Trophoblast cell (in vitro differentiated cells and primary cell): Measurements from ENCODE around the gene PCNX1.

Experiments
- DNase-seq, 2 donors: peaks; one replicate each; pipeline ENCODE4 v3.0.0-alpha.2; 2016
- H2AFZ ChIP-seq: 2 replicates; pipeline ENCODE4 v1.6.1; 2013; ENCODE audit warnings: low read length, moderate library complexity, mild to moderate bottlenecking; ENCODE audit not compliant: insufficient read depth, poor library complexity
- H2AK5ac ChIP-seq: 2 replicates; pipeline ENCODE4 v1.6.1; 2013; ENCODE audit warnings: mild to moderate bottlenecking, low read length
- H2BK120ac ChIP-seq: 2 replicates; pipeline ENCODE4 v1.6.1; 2013; ENCODE audit warnings: low read length, mild to moderate bottlenecking, moderate library complexity; ENCODE audit not compliant: insufficient read depth, poor library complexity
- H2BK12ac ChIP-seq: 2 replicates; pipeline ENCODE4 v1.6.1; 2013; ENCODE audit warnings: mild to moderate bottlenecking, low read length, moderate library complexity
- H2BK5ac ChIP-seq: 2 replicates; pipeline ENCODE4 v1.6.1; 2013; ENCODE audit warnings: low read length, low read depth, moderate library complexity, mild to moderate bottlenecking; ENCODE audit not compliant: poor library complexity
- H3K14ac ChIP-seq: 2 replicates; pipeline ENCODE4 v1.6.1; 2013; ENCODE audit warnings: mild to moderate bottlenecking, low read length
- H3K18ac ChIP-seq: 2 replicates; pipeline ENCODE4 v1.6.1; 2013; ENCODE audit warnings: mild to moderate bottlenecking, low read length
- H3K23ac ChIP-seq: 2 replicates; pipeline ENCODE4 v1.6.1; 2013; ENCODE audit warnings: low read length
- H3K27ac ChIP-seq: 2 replicates; pipeline ENCODE4 v1.5.1; 2013; ENCODE audit warnings: low read depth, mild to moderate bottlenecking, inconsistent platforms, low read length, moderate library complexity
- H3K27me3 ChIP-seq: 2 replicates; pipeline ENCODE4 v1.6.1; 2013; ENCODE audit warnings: inconsistent platforms, mild to moderate bottlenecking, low read length, moderate library complexity; ENCODE audit not compliant: insufficient read depth
- H3K36me3 ChIP-seq, 2 experiments: 1 replicate in 1 of 2; 2 replicates in 1 of 2; pipeline ENCODE4 v1.6.1; 2013; ENCODE audit warnings: low read length in 2 of 2, mild to moderate bottlenecking in 2 of 2, moderate library complexity in 1 of 2; ENCODE audit not compliant: insufficient read depth in 2 of 2, control insufficient read depth in 1 of 2
- H3K4ac ChIP-seq: 2 replicates; pipeline ENCODE4 v1.6.1; 2013; ENCODE audit warnings: low read depth, mild to moderate bottlenecking, low read length, moderate library complexity
- H3K4me1 ChIP-seq, 2 experiments: 1 replicate in 1 of 2; 2 replicates in 1 of 2; pipeline ENCODE4 v1.6.1; 2013; ENCODE audit warnings: low read length in 2 of 2, mild to moderate bottlenecking in 2 of 2, moderate library complexity in 1 of 2; ENCODE audit not compliant: insufficient read depth in 2 of 2, control insufficient read depth in 1 of 2
- H3K4me2 ChIP-seq: 2 replicates; pipeline ENCODE4 v1.6.1; 2013; ENCODE audit warnings: inconsistent platforms, mild to moderate bottlenecking, low read length, moderate library complexity
- H3K4me3 ChIP-seq: 2 replicates; pipeline ENCODE4 v1.5.1; 2013; ENCODE audit warnings: mild to moderate bottlenecking, low read depth, low read length, inconsistent platforms
- H3K79me1 ChIP-seq: one replicate; pipeline ENCODE4 v1.6.1; 2013; ENCODE audit warnings: low read length
- H3K79me2 ChIP-seq: 2 replicates; pipeline ENCODE4 v1.6.1; 2013; ENCODE audit warnings: low read length, mild to moderate bottlenecking; ENCODE audit not compliant: control insufficient read depth, insufficient read depth, poor library complexity
- H3K9ac ChIP-seq: 2 replicates; pipeline ENCODE4 v1.6.1; 2013; ENCODE audit warnings: mild to moderate bottlenecking, low read length
- H3K9me3 ChIP-seq: 2 replicates; pipeline ENCODE4 v1.6.1; 2013; ENCODE audit warnings: low read depth, mild to moderate bottlenecking, control low read depth, inconsistent platforms, low read length; ENCODE audit not compliant: insufficient read depth
- H4K12ac ChIP-seq: 2 replicates; pipeline ENCODE4 v1.6.1; 2013; ENCODE audit warnings: low read depth, mild to moderate bottlenecking, low read length, moderate library complexity
- H4K8ac ChIP-seq: 2 replicates; pipeline ENCODE4 v1.6.1; 2013; ENCODE audit warnings: low read depth, mild to moderate bottlenecking, low read length, moderate library complexity
- H4K91ac ChIP-seq: one replicate; pipeline ENCODE4 v1.6.1; 2013; ENCODE audit warnings: low read depth, mild to moderate bottlenecking, low read length, moderate library complexity
- WGBS: extraction: QIAGEN DNeasy Blood & Tissue Kit; methylation state at CpG from one replicate; pipeline ENCODE4 v1.1.7; 2013; ENCODE audit warnings: missing lambda C conversion rate; ENCODE audit not compliant: insufficient read length, insufficient coverage; ENCODE audit errors: extremely low coverage; 5-methylcytosine and 5-hydroxymethylcytosine counted together

Gene PCNX1

GRCh38 chr14:71138448-71139293 is 231.4 kb downstream of the PCNX1 start:
- Histone ChIP-seq H3K14ac (no peak overlapping the region), H4K8ac (no peak overlapping the region), H3K9me3 (peaks cover 5% of the 10 kb centered on the region), H2BK5ac (no peak overlapping the region), H3K9ac (no peak overlapping the region), H3K4me1 (peaks cover 2 to 9% of the 10 kb centered on the region in 2 experiments), H3K27me3 (no peaks in the 10 kb centered on the region), H4K12ac (no peak overlapping the region), H2BK12ac (no peak overlapping the region), H3K79me1 (peaks cover 1% of the 10 kb centered on the region), H2AK5ac (no peak overlapping the region), H3K36me3 (no peaks in the 10 kb centered on the region), H2AFZ (no peak overlapping the region), H3K4ac (no peak overlapping the region), H4K91ac (no peak overlapping the region), H3K18ac (no peak overlapping the region), H3K4me2 (no peak overlapping the region), H3K27ac (no peak overlapping the region), H3K4me3 (no peak overlapping the region), H3K23ac (no peak overlapping the region), H3K79me2 (no peaks in the 10 kb centered on the region), H2BK120ac (no peak overlapping the region)
- WGBS: 100% methylated on average over 1 of the region's 14 CpGs
- peak in 1 of 2 donors; percentile 63 for DNase-seq

GRCh38 chr14:71139294-71139946 is 232.2 kb downstream of the PCNX1 start:
- no CpG with 5 or more reads among the region's 31 CpGs for WGBS
- Histone ChIP-seq H3K14ac (no peak overlapping the region), H3K4me2 (no peak overlapping the region), H3K4ac (no peak overlapping the region), H3K4me1 (peaks cover 2 to 9% of the 10 kb centered on the region in 2 experiments), H3K9ac (no peak overlapping the region), H3K27ac (no peak overlapping the region), H3K79me2 (no peaks in the 10 kb centered on the region), H2BK5ac (no peak overlapping the region), H4K91ac (peak overlapping the region; percentile 10), H3K36me3 (no peaks in the 10 kb centered on the region), H2BK120ac (no peak overlapping the region), H2BK12ac (no peak overlapping the region), H2AFZ (no peak overlapping the region), H3K4me3 (no peak overlapping the region), H3K27me3 (no peaks in the 10 kb centered on the region), H3K18ac (no peak overlapping the region), H3K23ac (no peak overlapping the region), H3K79me1 (peaks cover 1% of the 10 kb centered on the region), H3K9me3 (peaks cover 5% of the 10 kb centered on the region), H4K12ac (no peak overlapping the region), H4K8ac (no peak overlapping the region), H2AK5ac (peak overlapping the region; percentile 23)
- DNase-seq: no peak

GRCh38 chr14:71140157-71140556 is 232.9 kb downstream of the PCNX1 start:
- H2BK120ac ChIP-seq: no peak overlapping the region
- H3K27ac ChIP-seq: no peak overlapping the region
- H2BK5ac ChIP-seq: no peak overlapping the region
- no peak overlapping the region for H4K12ac ChIP-seq
- no peak overlapping the region for H3K4me3 ChIP-seq
- peaks cover 5% of the 10 kb centered on the region for H3K9me3 ChIP-seq
- no peak overlapping the region for H4K91ac ChIP-seq
- H3K4ac ChIP-seq: no peak overlapping the region
- no peak overlapping the region for H2BK12ac ChIP-seq
- no peak overlapping the region for H3K23ac ChIP-seq
- H2AFZ ChIP-seq: no peak overlapping the region
- no peak overlapping the region for H3K14ac ChIP-seq
- peaks cover 3% of the 10 kb centered on the region for H3K79me1 ChIP-seq
- no peak overlapping the region for H3K4me2 ChIP-seq
- no peak overlapping the region for H3K9ac ChIP-seq
- no peaks in the 10 kb centered on the region for H3K79me2 ChIP-seq
- H3K18ac ChIP-seq: no peak overlapping the region
- no CpG with 5 or more reads among the region's 2 CpGs for WGBS
- DNase-seq: no peak
- H4K8ac ChIP-seq: no peak overlapping the region
- no peaks in the 10 kb centered on the region for H3K27me3 ChIP-seq
- H2AK5ac ChIP-seq: no peak overlapping the region
- peaks cover 2 to 9% of the 10 kb centered on the region in 2 experiments for H3K4me1 ChIP-seq
- H3K36me3 ChIP-seq: no peaks in the 10 kb centered on the region

- Histone ChIP-seq H3K36me3 (no peaks in the 10 kb centered on the region), H2BK120ac (peak overlapping the region; percentile 44), H2BK5ac (no peak overlapping the region), H4K8ac (no peak overlapping the region), H3K27me3 (no peaks in the 10 kb centered on the region), H3K79me2 (no peaks in the 10 kb centered on the region), H3K4me1 (peaks cover 2 to 9% of the 10 kb centered on the region in 2 experiments), H3K79me1 (peaks cover 3% of the 10 kb centered on the region), H3K14ac (no peak overlapping the region), H3K9me3 (peaks cover under 1% of the 10 kb centered on the region), H3K9ac (no peak overlapping the region), H2AFZ (no peak overlapping the region), H3K4me2 (no peak overlapping the region), H3K23ac (no peak overlapping the region), H3K4ac (no peak overlapping the region), H3K4me3 (no peak overlapping the region), H3K27ac (peak overlapping the region; percentile 30), H4K12ac (no peak overlapping the region), H4K91ac (no peak overlapping the region), H3K18ac (no peak overlapping the region), H2AK5ac (no peak overlapping the region), H2BK12ac (peak overlapping the region; percentile 34)
- no CpG with 5 or more reads among the region's 4 CpGs for WGBS
- no peak for DNase-seq
These were observed 234.6 kb downstream of the PCNX1 start for GRCh38 chr14:71141701-71142374.
